Thoracic aorta (tissue), 2 donors: ENCODE results near the gene TAS1R1. TPM values are rescaled to one million over a fixed set of nuclear protein-coding genes. Genes with fewer than 3 reads are reported as not detected.

Experiments used
- ATAC-seq: fragments of 150-250 bp; one replicate; pipeline ENCODE4 v1.8.0; 2017; ENCODE audit warnings: low read depth; ENCODE audit not compliant: insufficient number of reproducible peaks, low FRiP score
- DNase-seq: peaks from one replicate; pipeline ENCODE4 v3.0.0-alpha.2; 2020; ENCODE audit warnings: low spot score
- H3K27ac ChIP-seq, 2 donors: fragments of 200-600 bp; sonication (generic); 1 replicate in 1 of 2; 2 replicates in 1 of 2; pipeline ENCODE4 v1.5.1; 2016; ENCODE audit warnings: mild to moderate bottlenecking in 2 of 2, moderate library complexity in 2 of 2
- H3K27me3 ChIP-seq: fragments of 200-600 bp; sonication (generic); replicated peaks from 2 replicates; pipeline ENCODE4 v1.6.0; 2016; ENCODE audit warnings: mild to moderate bottlenecking; ENCODE audit not compliant: insufficient read depth
- H3K36me3 ChIP-seq: fragments of 200-600 bp; sonication (generic); one replicate; pipeline ENCODE4 v1.5.1; 2016
- H3K4me1 ChIP-seq, 2 donors: fragments of 200-600 bp; sonication (generic); 1 replicate in 1 of 2; 2 replicates in 1 of 2; pipeline versions ENCODE4 v1.5.1 to v1.6.0; 2016; ENCODE audit warnings: low read depth in 2 of 2, mild to moderate bottlenecking in 1 of 2; ENCODE audit not compliant: control insufficient read depth in 1 of 2
- H3K4me3 ChIP-seq: fragments of 200-600 bp; sonication (generic); 2 replicates; pipeline ENCODE4 v1.5.1; 2016; ENCODE audit warnings: mild to moderate bottlenecking
- H3K9me3 ChIP-seq: fragments of 200-600 bp; sonication (generic); 2 replicates; pipeline ENCODE4 v1.5.1; 2016
- CTCF ChIP-seq: fragments of 200-600 bp; sonication (generic); IDR thresholded peaks from one replicate; pipeline ENCODE4 v1.5.1; 2019; ENCODE audit warnings: antibody characterized with exemption
- total RNA-seq, 2 donors: library from RNA; depleted of rRNA; stranded (reverse); fragments of >200 nt; gene quantifications; one replicate each; pipeline versions ENCODE4 v1.1.0 to v1.2.3, GENCODE V29; 2016

Gene TAS1R1
- total RNA-seq, 2 donors from 2014 or later: 0.81 TPM; not detected in 1

GRCh38 chr1:6621429-6622391, 66.6 kb downstream of the TAS1R1 start:
- DNase-seq: no peak
- no peaks in the 10 kb centered on the region for H3K27me3 ChIP-seq
- H3K9me3 ChIP-seq: no peaks in the 10 kb centered on the region
- H3K4me1 ChIP-seq: peaks cover 8 to 20% of the 10 kb centered on the region in 2 donors
- no peak overlapping the region for H3K4me3 ChIP-seq
- peaks cover 38% of the 10 kb centered on the region for H3K36me3 ChIP-seq
- no peak for TF ChIP-seq CTCF
- ATAC-seq: no peak
- H3K27ac ChIP-seq: no peak overlapping the region

GRCh38 chr1:6622396-6623152, 67.5 kb downstream of the TAS1R1 start:
- Histone ChIP-seq H3K27ac (no peak overlapping the region), H3K4me1 (peaks cover 9 to 26% of the 10 kb centered on the region in 2 donors), H3K36me3 (peaks cover 38% of the 10 kb centered on the region), H3K9me3 (no peaks in the 10 kb centered on the region), H3K27me3 (no peaks in the 10 kb centered on the region), H3K4me3 (no peak overlapping the region)
- ATAC-seq (no peak), DNase-seq (no peak)
- TF ChIP-seq CTCF: no peak

- TF ChIP-seq CTCF: no peak
- Histone ChIP-seq H3K4me1 (peaks cover 9 to 30% of the 10 kb centered on the region in 2 donors), H3K27ac (no peak overlapping the region)
Observed at GRCh38 chr1:6623269-6623965, 68.3 kb downstream of the TAS1R1 start.

GRCh38 chr1:6624710-6625583, 69.8 kb downstream of the TAS1R1 start, which contains the start of gene THAP3:
Gene THAP3, plus strand, starts transcription at chr1:6624868. Its CDS starts 351 bp downstream, at chr1:6625219.
- no peak for TF ChIP-seq CTCF
- peak within 1 kb of the TSS; percentile 67 to 85 for H3K27ac ChIP-seq
- DNase-seq: peak; percentile 52
- peak; percentile 70 for ATAC-seq
- peak within 1 kb of the TSS; percentile 75 for H3K4me3 ChIP-seq
- no peaks in the 10 kb centered on the region for H3K27me3 ChIP-seq
- peaks cover 44% of the 10 kb centered on the region for H3K36me3 ChIP-seq
- no peaks in the 10 kb centered on the region for H3K9me3 ChIP-seq
- H3K4me1 ChIP-seq: peaks cover 9 to 30% of the 10 kb centered on the region in 2 donors

More at GRCh38 chr1:6623269-6623965, 68.3 kb downstream of the TAS1R1 start:
- H3K27me3 ChIP-seq: no peaks in the 10 kb centered on the region
- ATAC-seq (no peak), DNase-seq (no peak)
- no peaks in the 10 kb centered on the region for H3K9me3 ChIP-seq
- H3K36me3 ChIP-seq: peaks cover 36% of the 10 kb centered on the region
- H3K4me3 ChIP-seq: no peak overlapping the region
